ENCODE data around the gene ODAPH. TPM values are rescaled to one million over a fixed set of nuclear protein-coding genes. Genes with fewer than 3 reads are reported as not detected.
"Not testable (repeated sequence)": the region's sequence is repeated elsewhere in the genome, so short reads cannot be mapped to it uniquely, and the experiment has no call there.

ODAPH gene
- total and polyA plus RNA-seq, 12 donors, result 0.13 to 0.24 TPM; not detected in 10

GRCh38 chr4:75516144-75516543 lies 39.7 kb upstream of the ODAPH start:
- Histone ChIP-seq H3K9me3 (replicated peaks in 1 of 3) (no peaks in the 10 kb centered on the region), H3K27me3 (no peaks in the 10 kb centered on the region), H3K27ac (no peak overlapping the region), H3K36me3 (replicated peaks in 1 of 2) (peaks cover 0 to 23% of the 10 kb centered on the region in 2 donors), H3K4me1 (replicated peaks in 1 of 2) (peaks cover 23 to 36% of the 10 kb centered on the region in 2 donors), H3K4me3 (no peak overlapping the region)
- no peak for TF ChIP-seq POLR2A (IDR thresholded peaks at IDR 0.05)
- 90 to 95% (median 93%) methylated on average over 1 of the region's 1 CpG for WGBS, 4 donors
- DNase-seq, result no peak
- intact Hi-C loops (cut with DNase I), result no loop called here

DNA sequence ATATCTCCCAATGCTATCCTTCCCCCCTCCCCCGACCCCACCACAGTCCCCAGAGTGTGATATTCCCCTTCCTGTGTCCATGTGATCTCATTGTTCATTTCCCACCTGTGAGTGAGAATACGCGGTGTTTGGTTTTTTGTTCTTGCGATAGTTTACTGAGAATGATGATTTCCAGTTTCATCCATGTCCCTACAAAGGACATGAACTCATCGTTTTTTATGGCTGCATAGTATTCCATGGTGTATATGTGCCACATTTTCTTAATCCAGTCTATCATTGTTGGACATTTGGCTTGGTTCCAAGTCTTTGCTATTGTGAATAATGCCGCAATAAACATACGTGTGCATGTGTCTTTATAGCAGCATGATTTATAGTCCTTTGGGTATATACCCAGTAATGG lies 36.4 kb upstream of the ODAPH start:
- peaks cover 0 to 29% of the 10 kb centered on the region in 2 donors for H3K36me3 ChIP-seq (replicated peaks in 1 of 2)
- H3K4me3 ChIP-seq; H3K27ac ChIP-seq; intact Hi-C loops (cut with DNase I); H3K9me3 ChIP-seq (replicated peaks in 1 of 3); H3K27me3 ChIP-seq; DNase-seq: not testable (repeated sequence)
- peaks cover 6 to 14% of the 10 kb centered on the region in 2 donors for H3K4me1 ChIP-seq (replicated peaks in 1 of 2)
- WGBS, 4 donors, result 95 to 99% (median 96%) methylated on average over 4 to 5 of the region's 7 CpGs

GRCh38 chr4:75525086-75525485 lies 30.8 kb upstream of the ODAPH start:
- TF ChIP-seq, protein P1, sequence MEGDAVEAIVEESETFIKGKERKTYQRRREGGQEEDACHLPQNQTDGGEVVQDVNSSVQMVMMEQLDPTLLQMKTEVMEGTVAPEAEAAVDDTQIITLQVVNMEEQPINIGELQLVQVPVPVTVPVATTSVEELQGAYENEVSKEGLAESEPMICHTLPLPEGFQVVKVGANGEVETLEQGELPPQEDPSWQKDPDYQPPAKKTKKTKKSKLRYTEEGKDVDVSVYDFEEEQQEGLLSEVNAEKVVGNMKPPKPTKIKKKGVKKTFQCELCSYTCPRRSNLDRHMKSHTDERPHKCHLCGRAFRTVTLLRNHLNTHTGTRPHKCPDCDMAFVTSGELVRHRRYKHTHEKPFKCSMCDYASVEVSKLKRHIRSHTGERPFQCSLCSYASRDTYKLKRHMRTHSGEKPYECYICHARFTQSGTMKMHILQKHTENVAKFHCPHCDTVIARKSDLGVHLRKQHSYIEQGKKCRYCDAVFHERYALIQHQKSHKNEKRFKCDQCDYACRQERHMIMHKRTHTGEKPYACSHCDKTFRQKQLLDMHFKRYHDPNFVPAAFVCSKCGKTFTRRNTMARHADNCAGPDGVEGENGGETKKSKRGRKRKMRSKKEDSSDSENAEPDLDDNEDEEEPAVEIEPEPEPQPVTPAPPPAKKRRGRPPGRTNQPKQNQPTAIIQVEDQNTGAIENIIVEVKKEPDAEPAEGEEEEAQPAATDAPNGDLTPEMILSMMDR (IDR thresholded peaks at IDR 0.05), result no peak
- TF ChIP-seq POLR2A (IDR thresholded peaks at IDR 0.05), result no peak
- Histone ChIP-seq H3K4me3 (no peak overlapping the region), H3K4me1 (replicated peaks in 1 of 2) (peaks cover 0 to 16% of the 10 kb centered on the region in 2 donors), H3K27ac (no peak overlapping the region), H3K27me3 (no peaks in the 10 kb centered on the region), H3K36me3 (replicated peaks in 1 of 2) (peaks cover 6 to 35% of the 10 kb centered on the region in 2 donors), H3K9me3 (replicated peaks in 1 of 3) (no peaks in the 10 kb centered on the region)
- no peak for DNase-seq
- intact Hi-C loops (cut with DNase I), result no loop called here
- WGBS, 4 donors, result 85 to 94% (median 89%) methylated on average over 1 of the region's 1 CpG

DNA sequence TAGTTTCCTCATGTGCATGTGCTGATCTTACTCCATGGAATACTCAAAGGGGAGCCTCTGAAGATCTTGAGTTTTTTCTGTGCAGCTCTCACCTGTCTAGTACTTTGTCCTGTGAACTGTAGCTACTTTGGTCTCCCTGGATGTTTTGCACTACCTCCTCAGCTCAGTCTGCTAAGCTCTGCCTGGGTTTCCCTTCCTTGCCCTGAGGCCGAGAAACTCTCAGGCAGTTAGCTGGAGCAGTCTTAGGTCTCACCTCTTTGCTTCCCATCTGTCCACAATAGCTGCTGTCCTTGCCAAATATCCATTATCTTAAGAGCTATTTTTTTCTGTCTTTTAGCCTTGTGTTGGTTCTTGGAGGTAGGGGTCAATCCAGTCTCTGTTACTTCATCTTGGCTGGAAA lies 30.0 kb upstream of the ODAPH start:
- Histone ChIP-seq H3K36me3 (replicated peaks in 1 of 2) (peaks cover 6 to 35% of the 10 kb centered on the region in 2 donors), H3K4me3 (no peak overlapping the region), H3K27ac (no peak overlapping the region), H3K9me3 (replicated peaks in 1 of 3) (no peaks in the 10 kb centered on the region), H3K4me1 (replicated peaks in 1 of 2) (peaks cover 0 to 16% of the 10 kb centered on the region in 2 donors), H3K27me3 (no peaks in the 10 kb centered on the region)
- no peak for TF ChIP-seq POLR2A (IDR thresholded peaks at IDR 0.05)
- TF ChIP-seq, protein P1 (IDR thresholded peaks at IDR 0.05), result no peak
- no peak for DNase-seq
- WGBS, 4 donors, result 89 to 100% (median 95%) methylated on average over 1 of the region's 1 CpG
- intact Hi-C loops (cut with DNase I), result no loop called here

- intact Hi-C loops (cut with DNase I), result no loop called here
- no peak for TF ChIP-seq POLR2A (IDR thresholded peaks at IDR 0.05)
- TF ChIP-seq, protein P1 (IDR thresholded peaks at IDR 0.05), result no peak
- Histone ChIP-seq H3K27me3 (no peaks in the 10 kb centered on the region), H3K36me3 (replicated peaks in 1 of 2) (peaks cover 6 to 29% of the 10 kb centered on the region in 2 donors), H3K4me1 (replicated peaks in 1 of 2) (peaks cover 0 to 16% of the 10 kb centered on the region in 2 donors), H3K27ac (no peak overlapping the region), H3K4me3 (no peak overlapping the region), H3K9me3 (replicated peaks in 1 of 3) (no peaks in the 10 kb centered on the region)
- no peak for DNase-seq
These were observed 28.4 kb upstream of the ODAPH start for GRCh38 chr4:75527482-75527881.
